Measurements from ENCODE around the gene TNRC6B.

TNRC6B gene

GRCh38 chr22:40313007-40313406 lies 135.3 kb downstream of the TNRC6B start:
- Histone ChIP-seq H3K9me3 (replicated peaks in 1 of 11) (no peaks in the 10 kb centered on the region), H3K27me3 (no peaks in the 10 kb centered on the region), H3K9ac (no peak overlapping the region), H3K27ac (peak overlapping the region in 5 of 11 experiments; percentile 9 to 51 (median 28); a peak in 3 of 22 replicates), H3K4me1 (peaks cover 20 to 42% (median 36%) of the 10 kb centered on the region in 10 experiments), H4K20me1 (peaks cover 0 to 9% (median 0%) of the 10 kb centered on the region in 11 experiments; a peak in 2 of 22 replicates), H3K36me3 (peaks cover 85 to 100% (median 98%) of the 10 kb centered on the region in 11 experiments), H3K4me3 (no peak overlapping the region), H3K4me2 (peak overlapping the region in 8 of 11 experiments; percentile 35 to 90 (median 66); a peak in 13 of 22 replicates)
- TF ChIP-seq Cebpa-rat (IDR thresholded peaks at IDR 0.05) = no peak

- H3K4me1 ChIP-seq = peaks cover 20 to 42% (median 36%) of the 10 kb centered on the region in 10 experiments
- peaks cover 85 to 100% (median 97%) of the 10 kb centered on the region in 11 experiments for H3K36me3 ChIP-seq
- H3K9me3 ChIP-seq (replicated peaks in 1 of 11) = no peaks in the 10 kb centered on the region
- H4K20me1 ChIP-seq = peaks cover 0 to 9% (median 0%) of the 10 kb centered on the region in 11 experiments; a peak in 2 of 22 replicates
- H3K4me2 ChIP-seq = peak overlapping the region; percentile 24 to 90 (median 66); a peak in 21 of 22 replicates
- H3K27me3 ChIP-seq = no peaks in the 10 kb centered on the region
- no peak overlapping the region for H3K4me3 ChIP-seq
- peak overlapping the region in 9 of 11 experiments; percentile 4 to 59 (median 45); a peak in 12 of 22 replicates for H3K27ac ChIP-seq
- no peak for TF ChIP-seq Cebpa-rat (IDR thresholded peaks at IDR 0.05)
- no peak overlapping the region for H3K9ac ChIP-seq
Observed at GRCh38 chr22:40314041-40314440, 136.3 kb downstream of the TNRC6B start.

GRCh38 chr22:40320687-40321086 lies 143.0 kb downstream of the TNRC6B start:
- Histone ChIP-seq H3K27me3 (no peaks in the 10 kb centered on the region), H3K27ac (no peak overlapping the region), H3K4me3 (no peak overlapping the region), H3K36me3 (peaks cover 81 to 98% (median 96%) of the 10 kb centered on the region in 11 experiments), H3K9ac (no peak overlapping the region), H3K4me1 (peaks cover 0 to 14% (median 8%) of the 10 kb centered on the region in 10 experiments; a peak in 13 of 20 replicates), H3K9me3 (replicated peaks in 1 of 11) (no peaks in the 10 kb centered on the region), H3K4me2 (no peak overlapping the region), H4K20me1 (no peaks in the 10 kb centered on the region; a peak in 1 of 22 replicates)
- no peak for TF ChIP-seq Cebpa-rat (IDR thresholded peaks at IDR 0.05)

GRCh38 chr22:40322021-40322420 lies 144.3 kb downstream of the TNRC6B start:
- peaks cover 72 to 91% (median 88%) of the 10 kb centered on the region in 11 experiments for H3K36me3 ChIP-seq
- peaks cover 0 to 8% (median 4%) of the 10 kb centered on the region in 10 experiments; a peak in 14 of 20 replicates for H3K4me1 ChIP-seq
- H3K27ac ChIP-seq = no peak overlapping the region
- no peaks in the 10 kb centered on the region for H3K9me3 ChIP-seq (replicated peaks in 1 of 11)
- H3K9ac ChIP-seq = no peak overlapping the region
- H3K27me3 ChIP-seq = no peaks in the 10 kb centered on the region
- no peak overlapping the region for H3K4me3 ChIP-seq
- H3K4me2 ChIP-seq = no peak overlapping the region
- no peaks in the 10 kb centered on the region; a peak in 1 of 22 replicates for H4K20me1 ChIP-seq
- no peak for TF ChIP-seq Cebpa-rat (IDR thresholded peaks at IDR 0.05)

GRCh38 chr22:40322818-40323447 lies 145.2 kb downstream of the TNRC6B start:
- H4K20me1 ChIP-seq = no peaks in the 10 kb centered on the region; a peak in 1 of 22 replicates
- H3K4me2 ChIP-seq = no peak overlapping the region
- H3K27me3 ChIP-seq = no peaks in the 10 kb centered on the region
- peaks cover 68 to 90% (median 80%) of the 10 kb centered on the region in 11 experiments for H3K36me3 ChIP-seq
- no peak for TF ChIP-seq Cebpa-rat (IDR thresholded peaks at IDR 0.05)
- H3K4me3 ChIP-seq = no peak overlapping the region
- no peaks in the 10 kb centered on the region for H3K9me3 ChIP-seq (replicated peaks in 1 of 11)
- H3K9ac ChIP-seq = no peak overlapping the region
- H3K27ac ChIP-seq = no peak overlapping the region
- peaks cover 0 to 16% (median 10%) of the 10 kb centered on the region in 10 experiments; a peak in 14 of 20 replicates for H3K4me1 ChIP-seq

GRCh38 chr22:40323681-40324171 lies 146.0 kb downstream of the TNRC6B start:
- Histone ChIP-seq H4K20me1 (no peaks in the 10 kb centered on the region; a peak in 1 of 22 replicates), H3K27ac (no peak overlapping the region), H3K36me3 (peaks cover 61 to 90% (median 73%) of the 10 kb centered on the region in 11 experiments), H3K4me1 (peaks cover 0 to 16% (median 10%) of the 10 kb centered on the region in 10 experiments; a peak in 14 of 20 replicates), H3K4me2 (no peak overlapping the region), H3K27me3 (no peaks in the 10 kb centered on the region), H3K4me3 (no peak overlapping the region), H3K9ac (no peak overlapping the region), H3K9me3 (replicated peaks in 1 of 11) (no peaks in the 10 kb centered on the region)
- TF ChIP-seq Cebpa-rat (IDR thresholded peaks at IDR 0.05) = no peak

- Histone ChIP-seq H3K4me2 (no peak overlapping the region), H3K9ac (no peak overlapping the region), H3K36me3 (peaks cover 54 to 84% (median 66%) of the 10 kb centered on the region in 11 experiments), H3K27me3 (no peaks in the 10 kb centered on the region), H3K4me1 (peaks cover 0 to 16% (median 10%) of the 10 kb centered on the region in 10 experiments; a peak in 14 of 20 replicates), H3K9me3 (replicated peaks in 1 of 11) (no peaks in the 10 kb centered on the region), H3K4me3 (no peak overlapping the region), H4K20me1 (no peaks in the 10 kb centered on the region; a peak in 1 of 22 replicates), H3K27ac (no peak overlapping the region)
- TF ChIP-seq Cebpa-rat (IDR thresholded peaks at IDR 0.05) = no peak
Observed at GRCh38 chr22:40324468-40325305, 147.0 kb downstream of the TNRC6B start.

GRCh38 chr22:40325315-40325714 lies 147.6 kb downstream of the TNRC6B start:
- peaks cover 0 to 16% (median 10%) of the 10 kb centered on the region in 10 experiments; a peak in 14 of 20 replicates for H3K4me1 ChIP-seq
- H3K4me2 ChIP-seq = no peak overlapping the region
- H4K20me1 ChIP-seq = no peaks in the 10 kb centered on the region; a peak in 1 of 22 replicates
- TF ChIP-seq Cebpa-rat (IDR thresholded peaks at IDR 0.05) = no peak
- no peak overlapping the region for H3K9ac ChIP-seq
- peaks cover 51 to 82% (median 63%) of the 10 kb centered on the region in 11 experiments for H3K36me3 ChIP-seq
- H3K4me3 ChIP-seq = no peak overlapping the region
- H3K9me3 ChIP-seq (replicated peaks in 1 of 11) = no peaks in the 10 kb centered on the region
- no peaks in the 10 kb centered on the region for H3K27me3 ChIP-seq
- no peak overlapping the region for H3K27ac ChIP-seq

Measured in BLaER1 treated with 17β-estradiol and CSF1 and Interleukin-3, amounts not matched to agents 10 nM and 100 nM (cell line).